Activated T-helper 2 cell treated with anti-CD3 and anti-CD28 coated beads, Interferon-gamma antibody, Interleukin-2, Interleukin-4, amounts not matched to agents 10 μg/mL and 5 μg/mL and 100 μg/mL, durations not matched to agents 14 hours and 24 hours and 36 hours (primary cell): Measurements from ENCODE around the gene PDE6A. TPM values are rescaled to one million over a fixed set of nuclear protein-coding genes. Genes with fewer than 3 reads are reported as not detected.

Source experiments
- DNase-seq: peaks from one replicate; pipeline ENCODE4 v3.0.0; 2021; ENCODE audit warnings: low spot score
- H3K27ac Mint-ChIP-seq: one replicate; pipeline ENCODE4 v1.8.0; 2021; ENCODE audit warnings: mixed read lengths
- H3K27me3 Mint-ChIP-seq: one replicate; pipeline ENCODE4 v1.8.0; 2021; ENCODE audit warnings: low read depth, mixed read lengths
- H3K36me3 Mint-ChIP-seq: one replicate; pipeline ENCODE4 v1.8.0; 2021; ENCODE audit warnings: low read depth, mixed read lengths
- H3K4me1 Mint-ChIP-seq: one replicate; pipeline ENCODE4 v1.8.0; 2021; ENCODE audit warnings: low read depth, mixed read lengths
- H3K4me3 Mint-ChIP-seq: one replicate; pipeline ENCODE4 v1.8.0; 2021; ENCODE audit warnings: low read depth, mild to moderate bottlenecking, moderate library complexity, mixed read lengths
- H3K9me3 Mint-ChIP-seq: one replicate; pipeline ENCODE4 v1.8.0; 2021; ENCODE audit warnings: mixed read lengths
- intact Hi-C: fragments of 100-400 bp; cut with micrococcal nuclease; formaldehyde crosslinking; loops from one replicate; pipeline ENCODE4 v1.15.1; 2023
- total RNA-seq: library from RNA; stranded (reverse); gene quantifications from 2 replicates; pipeline ENCODE4 v1.2.3, GENCODE V29; 2022

The PDE6A gene
- total RNA-seq, 1 donor from 2014 or later, result not detected

- Mint-ChIP-seq H3K27me3 (no peaks in the 10 kb centered on the region), H3K27ac (no peak overlapping the region), H3K4me1 (peaks cover 3% of the 10 kb centered on the region), H3K9me3 (no peaks in the 10 kb centered on the region), H3K4me3 (no peak overlapping the region), H3K36me3 (peaks cover 15% of the 10 kb centered on the region)
- no peak for DNase-seq
- intact Hi-C loops, result no loop called here
Observed at GRCh38 chr5:149841851-149842793, 102.5 kb downstream of the PDE6A start.

DNA sequence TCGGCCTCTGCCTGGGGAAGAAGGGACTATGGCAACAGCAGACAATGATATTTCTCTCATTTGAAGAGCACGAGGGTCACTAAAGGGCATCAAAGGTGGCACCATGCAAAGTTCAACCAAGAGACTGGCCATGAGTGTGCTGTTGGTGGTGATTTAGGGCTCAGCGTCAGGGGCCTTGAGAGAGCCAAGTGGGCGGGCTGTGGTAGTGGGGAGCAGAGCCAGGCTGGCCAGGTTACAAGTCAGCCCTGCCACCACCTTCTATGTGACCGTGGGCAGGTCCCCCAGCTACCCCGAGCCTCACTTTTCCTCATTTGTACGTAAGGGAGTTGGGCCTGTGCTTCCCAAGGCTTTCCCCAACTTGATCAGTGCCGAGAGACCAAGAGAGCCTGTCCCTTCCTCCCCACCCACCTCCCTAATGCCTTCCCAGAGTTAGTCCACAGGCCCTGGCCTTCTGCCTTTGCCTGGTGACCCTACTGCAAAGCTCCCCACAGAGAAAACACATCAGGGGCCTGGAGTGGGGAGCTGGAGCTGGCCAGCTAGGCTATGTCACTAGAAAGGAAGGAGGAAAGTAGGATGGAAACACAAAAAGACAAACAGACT, 104.3 kb downstream of the PDE6A start:
- H3K27me3 Mint-ChIP-seq, result no peaks in the 10 kb centered on the region
- no peak overlapping the region for H3K27ac Mint-ChIP-seq
- H3K4me3 Mint-ChIP-seq, result no peak overlapping the region
- intact Hi-C loops, result no loop called here
- H3K4me1 Mint-ChIP-seq, result peaks cover 3% of the 10 kb centered on the region
- no peaks in the 10 kb centered on the region for H3K9me3 Mint-ChIP-seq
- peaks cover 8% of the 10 kb centered on the region for H3K36me3 Mint-ChIP-seq
- no peak for DNase-seq

- no peaks in the 10 kb centered on the region for H3K27me3 Mint-ChIP-seq
Observed at GRCh38 chr5:149839761-149840160, 104.8 kb downstream of the PDE6A start.

DNA sequence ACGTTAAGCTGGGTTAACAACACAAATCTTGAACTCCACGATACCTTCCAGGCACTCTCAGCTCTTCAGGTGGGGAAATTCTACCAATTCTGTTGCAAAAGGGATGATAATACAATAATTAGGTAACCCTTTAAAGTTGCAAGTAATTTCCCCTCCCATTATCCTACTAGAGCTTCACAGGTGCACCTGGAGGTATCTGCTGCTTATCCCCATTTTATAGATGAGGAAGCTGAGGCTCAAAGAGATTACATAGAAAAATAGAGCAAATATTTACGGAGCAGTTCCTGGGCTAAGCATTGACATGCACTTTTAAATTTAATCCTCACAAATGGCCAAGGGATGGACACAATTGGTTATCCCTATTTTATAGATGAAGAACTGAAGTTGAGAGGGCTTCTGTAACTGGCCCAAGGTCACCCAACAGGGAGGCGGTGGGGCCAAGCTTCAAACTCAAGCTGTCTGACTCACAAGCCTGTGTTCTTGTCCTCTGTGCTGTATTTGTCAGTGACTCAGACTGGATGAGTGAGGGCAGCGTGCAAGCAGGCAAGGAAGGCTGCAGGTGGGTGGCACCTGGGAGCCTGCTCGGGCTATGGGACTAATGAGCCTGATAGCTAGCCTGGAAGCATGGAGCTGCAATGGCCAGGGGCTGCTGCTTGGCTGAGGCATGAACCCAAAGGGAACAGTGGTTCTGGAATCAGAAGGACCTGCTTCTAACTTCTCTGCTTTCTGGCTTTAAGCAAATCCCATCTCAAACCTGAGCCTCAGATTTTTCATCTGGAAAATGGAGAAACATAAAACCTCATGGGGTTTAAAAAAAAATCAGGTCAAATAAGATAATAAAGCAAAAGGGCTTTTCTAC, 105.5 kb downstream of the PDE6A start:
- no peak overlapping the region for H3K27ac Mint-ChIP-seq
- intact Hi-C loops, result no loop called here
- H3K36me3 Mint-ChIP-seq, result peaks cover 4% of the 10 kb centered on the region
- no peaks in the 10 kb centered on the region for H3K27me3 Mint-ChIP-seq
- no peak for DNase-seq
- H3K9me3 Mint-ChIP-seq, result no peaks in the 10 kb centered on the region
- peaks cover 3% of the 10 kb centered on the region for H3K4me1 Mint-ChIP-seq
- H3K4me3 Mint-ChIP-seq, result no peak overlapping the region

More at GRCh38 chr5:149839761-149840160, 104.8 kb downstream of the PDE6A start:
- Mint-ChIP-seq H3K9me3 (no peaks in the 10 kb centered on the region), H3K4me3 (no peak overlapping the region), H3K27ac (no peak overlapping the region), H3K4me1 (peaks cover 3% of the 10 kb centered on the region), H3K36me3 (peaks cover 4% of the 10 kb centered on the region)
- intact Hi-C loops, result no loop called here
- DNase-seq, result no peak

- Mint-ChIP-seq H3K4me1 (no peaks in the 10 kb centered on the region), H3K4me3 (no peak overlapping the region), H3K36me3 (no peaks in the 10 kb centered on the region), H3K9me3 (no peaks in the 10 kb centered on the region), H3K27me3 (no peaks in the 10 kb centered on the region), H3K27ac (no peak overlapping the region)
- no peak for DNase-seq
- intact Hi-C loops, result no loop called here
Observed at GRCh38 chr5:149837680-149838269, 106.8 kb downstream of the PDE6A start.

DNA sequence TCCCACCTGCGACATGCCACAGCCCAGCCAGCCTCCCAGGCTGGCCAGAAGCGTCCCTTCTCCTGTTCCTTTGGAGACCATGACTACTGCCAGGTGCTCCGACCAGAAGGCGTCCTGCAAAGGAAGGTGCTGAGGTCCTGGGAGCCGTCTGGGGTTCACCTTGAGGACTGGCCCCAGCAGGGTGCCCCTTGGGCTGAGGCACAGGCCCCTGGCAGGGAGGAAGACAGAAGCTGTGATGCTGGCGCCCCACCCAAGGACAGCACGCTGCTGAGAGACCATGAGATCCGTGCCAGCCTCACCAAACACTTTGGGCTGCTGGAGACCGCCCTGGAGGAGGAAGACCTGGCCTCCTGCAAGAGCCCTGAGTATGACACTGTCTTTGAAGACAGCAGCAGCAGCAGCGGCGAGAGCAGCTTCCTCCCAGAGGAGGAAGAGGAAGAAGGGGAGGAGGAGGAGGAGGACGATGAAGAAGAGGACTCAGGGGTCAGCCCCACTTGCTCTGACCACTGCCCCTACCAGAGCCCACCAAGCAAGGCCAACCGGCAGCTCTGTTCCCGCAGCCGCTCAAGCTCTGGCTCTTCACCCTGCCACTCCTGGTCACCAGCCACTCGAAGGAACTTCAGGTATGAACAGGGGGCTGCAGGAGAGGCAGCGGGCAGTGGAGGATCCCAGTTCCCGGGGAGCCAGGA, 108.0 kb downstream of the PDE6A start:
- H3K27ac Mint-ChIP-seq, result no peak overlapping the region
- no peak for DNase-seq
- no peaks in the 10 kb centered on the region for H3K9me3 Mint-ChIP-seq
- intact Hi-C loops, result no loop called here
- H3K36me3 Mint-ChIP-seq, result no peaks in the 10 kb centered on the region
- H3K4me3 Mint-ChIP-seq, result no peak overlapping the region
- no peaks in the 10 kb centered on the region for H3K27me3 Mint-ChIP-seq
- peaks cover 1% of the 10 kb centered on the region for H3K4me1 Mint-ChIP-seq

GRCh38 chr5:149834246-149834855, 110.2 kb downstream of the PDE6A start:
- Mint-ChIP-seq H3K27ac (no peak overlapping the region), H3K4me3 (no peak overlapping the region), H3K36me3 (no peaks in the 10 kb centered on the region), H3K27me3 (no peaks in the 10 kb centered on the region), H3K4me1 (peaks cover 6% of the 10 kb centered on the region), H3K9me3 (no peaks in the 10 kb centered on the region)
- intact Hi-C loops, result loop anchor here (1.0 kb wide), 2 partner anchors 126 to 156 kb away; partner anchors contain the start of gene SLC26A2
- peak; percentile 33 for DNase-seq

DNA sequence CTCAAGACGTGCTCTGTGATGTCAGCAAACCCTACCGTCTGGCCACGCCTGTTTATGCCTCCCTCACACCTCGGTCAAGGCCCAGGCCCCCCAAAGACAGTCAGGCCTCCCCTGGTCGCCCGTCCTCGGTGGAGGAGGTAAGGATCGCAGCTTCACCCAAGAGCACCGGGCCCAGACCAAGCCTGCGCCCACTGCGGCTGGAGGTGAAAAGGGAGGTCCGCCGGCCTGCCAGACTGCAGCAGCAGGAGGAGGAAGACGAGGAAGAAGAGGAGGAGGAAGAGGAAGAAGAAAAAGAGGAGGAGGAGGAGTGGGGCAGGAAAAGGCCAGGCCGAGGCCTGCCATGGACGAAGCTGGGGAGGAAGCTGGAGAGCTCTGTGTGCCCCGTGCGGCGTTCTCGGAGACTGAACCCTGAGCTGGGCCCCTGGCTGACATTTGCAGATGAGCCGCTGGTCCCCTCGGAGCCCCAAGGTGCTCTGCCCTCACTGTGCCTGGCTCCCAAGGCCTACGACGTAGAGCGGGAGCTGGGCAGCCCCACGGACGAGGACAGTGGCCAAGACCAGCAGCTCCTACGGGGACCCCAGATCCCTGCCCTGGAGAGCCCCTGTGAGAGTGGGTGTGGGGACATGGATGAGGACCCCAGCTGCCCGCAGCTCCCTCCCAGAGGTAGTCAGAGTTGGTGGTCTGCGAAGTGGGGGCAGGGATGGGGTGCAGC, 111.3 kb downstream of the PDE6A start:
- Mint-ChIP-seq H3K4me3 (no peak overlapping the region), H3K9me3 (no peaks in the 10 kb centered on the region), H3K36me3 (no peaks in the 10 kb centered on the region), H3K27ac (no peak overlapping the region), H3K27me3 (no peaks in the 10 kb centered on the region), H3K4me1 (peaks cover 10% of the 10 kb centered on the region)
- intact Hi-C loops, result no loop called here
- no peak for DNase-seq

DNA sequence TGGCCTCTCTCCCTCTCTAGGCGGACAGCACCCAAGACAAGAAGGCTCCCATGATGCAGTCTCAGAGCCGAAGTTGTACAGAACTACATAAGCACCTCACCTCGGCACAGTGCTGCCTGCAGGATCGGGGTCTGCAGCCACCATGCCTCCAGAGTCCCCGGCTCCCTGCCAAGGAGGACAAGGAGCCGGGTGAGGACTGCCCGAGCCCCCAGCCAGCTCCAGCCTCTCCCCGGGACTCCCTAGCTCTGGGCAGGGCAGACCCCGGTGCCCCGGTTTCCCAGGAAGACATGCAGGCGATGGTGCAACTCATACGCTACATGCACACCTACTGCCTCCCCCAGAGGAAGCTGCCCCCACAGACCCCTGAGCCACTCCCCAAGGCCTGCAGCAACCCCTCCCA, 112.0 kb downstream of the PDE6A start:
- DNase-seq, result no peak
- H3K4me1 Mint-ChIP-seq, result peaks cover 11% of the 10 kb centered on the region
- no peak overlapping the region for H3K27ac Mint-ChIP-seq
- H3K36me3 Mint-ChIP-seq, result no peaks in the 10 kb centered on the region
- H3K4me3 Mint-ChIP-seq, result no peak overlapping the region
- H3K9me3 Mint-ChIP-seq, result no peaks in the 10 kb centered on the region
- H3K27me3 Mint-ChIP-seq, result no peaks in the 10 kb centered on the region
- intact Hi-C loops, result no loop called here

- Mint-ChIP-seq H3K36me3 (no peaks in the 10 kb centered on the region), H3K4me3 (no peak overlapping the region), H3K27ac (no peak overlapping the region), H3K9me3 (no peaks in the 10 kb centered on the region), H3K4me1 (peaks cover 11% of the 10 kb centered on the region), H3K27me3 (no peaks in the 10 kb centered on the region)
- intact Hi-C loops, result no loop called here
- peak; percentile 14 for DNase-seq
Observed at GRCh38 chr5:149831492-149831891, 113.1 kb downstream of the PDE6A start.

DNA sequence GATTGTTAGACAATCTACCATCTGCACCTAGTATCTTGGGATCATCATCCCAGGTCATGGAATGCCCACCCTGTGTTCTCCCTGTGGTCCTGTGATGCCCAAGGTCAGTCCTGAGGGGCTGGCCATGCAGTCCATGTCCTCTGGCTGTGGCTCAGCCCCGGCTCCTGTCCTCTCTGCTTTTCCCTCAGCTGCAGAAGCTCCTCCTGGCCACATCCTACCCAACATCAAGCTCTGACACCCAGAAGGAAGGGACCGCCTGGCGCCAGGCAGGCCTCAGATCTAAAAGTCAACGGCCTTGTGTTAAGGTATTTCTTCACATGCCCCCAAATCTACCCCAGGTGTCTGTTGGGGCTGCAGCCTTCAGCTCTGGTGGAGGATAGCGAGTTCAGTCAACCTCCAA, 114.0 kb downstream of the PDE6A start:
- H3K4me3 Mint-ChIP-seq, result no peak overlapping the region
- H3K9me3 Mint-ChIP-seq, result no peaks in the 10 kb centered on the region
- no peak for DNase-seq
- intact Hi-C loops, result no loop called here
- no peaks in the 10 kb centered on the region for H3K36me3 Mint-ChIP-seq
- H3K27ac Mint-ChIP-seq, result no peak overlapping the region
- H3K27me3 Mint-ChIP-seq, result no peaks in the 10 kb centered on the region
- peaks cover 11% of the 10 kb centered on the region for H3K4me1 Mint-ChIP-seq
